K562 (cell line): Measurements from ENCODE around the gene TPPP. TPM values are rescaled to one million over a fixed set of nuclear protein-coding genes. Genes with fewer than 3 reads are reported as not detected.
A peak's percentile ranks its signal among the peaks of the same experiment; 100 is the strongest.

Experiments used
- ATAC-seq: fragments of 200-7000 bp; cut with Tn5 transposase; 3 replicates; pipeline ENCODE4 v1.9.1; 2020; ENCODE audit warnings: moderate library complexity
- BruUV-seq: library from RNA; stranded (reverse); fragments of 400-500 nt; replicated peaks from 2 replicates; lab custom pipeline; 2021; lab: Mats Ljungman, UMichigan
- CTCF ChIA-PET: fragments of 300-600 bp; formaldehyde crosslinking; extraction: SDS; loops from one replicate; lab custom pipeline; 2021; ENCODE audit warnings: low intra/inter-chr PET ratio; lab: Yijun Ruan, JAX
- POLR2A ChIA-PET: fragments of 300-600, 350-650 bp; sonication (Branson Sonifier 250); formaldehyde crosslinking; extraction: SDS; loops from one replicate; lab custom pipeline; 2021; ENCODE audit warnings: antibody characterized with exemption, inconsistent platforms; lab: Yijun Ruan, JAX
- DNase-seq, 4 experiments: peaks; one replicate each; pipeline versions ENCODE4 v3.0.0 to v3.0.0-alpha.2; 2011 to 2018; ENCODE audit warnings: low spot score in 3 of 4, mixed read lengths in 3 of 4; ENCODE audit errors: extremely low read depth in 1 of 4
- FAIRE-seq: peaks from 2 replicates; lab custom pipeline; 2011; peaks lifted over from hg19 to GRCh38; lab: Jason Lieb, UNC
- H2AFZ ChIP-seq: 2 replicates; pipeline ENCODE4 v1.6.0; 2011; ENCODE audit warnings: low read depth, low read length, control low read depth, inconsistent platforms
- H3K27ac ChIP-seq: fragments of 200-600 bp; 3 replicates; pipeline ENCODE4 v1.8.0; 2011; ENCODE audit warnings: low read depth, mild to moderate bottlenecking, control low read depth, inconsistent platforms, low read length, moderate library complexity, mixed read lengths; ENCODE audit errors: extremely low read depth
- H3K27me3 ChIP-seq, 2 experiments: fragments of 300-600 bp in 1 of 2; 2 replicates in 1 of 2; 3 replicates in 1 of 2; pipeline versions ENCODE4 v1.6.0 to v1.8.0; 2011; ENCODE audit warnings: inconsistent platforms in 2 of 2, low read length in 2 of 2, mild to moderate bottlenecking in 1 of 2, mixed read lengths in 1 of 2, moderate library complexity in 1 of 2; ENCODE audit not compliant: control insufficient read depth in 2 of 2, insufficient read depth in 2 of 2
- H3K36me3 ChIP-seq: fragments of 300-600 bp; 3 replicates; pipeline ENCODE4 v1.8.0; 2011; ENCODE audit warnings: mild to moderate bottlenecking, low read length, inconsistent platforms; ENCODE audit not compliant: control insufficient read depth, insufficient read depth
- H3K4me1 ChIP-seq, 2 experiments: fragments of 200-600 bp in 1 of 2; replicated peaks in 1 of 2; 2 replicates in 1 of 2; 3 replicates in 1 of 2; pipeline versions ENCODE4 v1.5.1 to v1.8.0; 2011; ENCODE audit warnings: inconsistent platforms in 2 of 2, low read length in 2 of 2, mild to moderate bottlenecking in 1 of 2, mixed read lengths in 1 of 2, moderate library complexity in 1 of 2; ENCODE audit not compliant: control insufficient read depth in 2 of 2, insufficient read depth in 2 of 2
- H3K4me2 ChIP-seq: 2 replicates; pipeline ENCODE4 v1.6.1; 2011; ENCODE audit warnings: low read length, control low read depth, inconsistent platforms, mixed read lengths; ENCODE audit not compliant: insufficient read depth
- H3K4me3 ChIP-seq: fragments of 200-600 bp; sonication (generic), shearing (Covaris generic); 2 replicates; pipeline ENCODE4 v1.5.1; 2016; ENCODE audit warnings: control low read depth, inconsistent platforms
- H3K79me2 ChIP-seq: fragments of 200-600 bp; 3 replicates; pipeline ENCODE4 v1.8.0; 2011; ENCODE audit warnings: low read length, inconsistent platforms; ENCODE audit not compliant: control insufficient read depth, insufficient read depth
- H3K9ac ChIP-seq, 2 experiments: 2 replicates each; pipeline versions ENCODE4 v1.6.0 to v1.6.1; 2011; ENCODE audit warnings: low read depth in 2 of 2, low read length in 2 of 2, control low read depth in 1 of 2, inconsistent platforms in 1 of 2, mild to moderate bottlenecking in 1 of 2, mixed read lengths in 1 of 2; ENCODE audit not compliant: insufficient read depth in 1 of 2
- H3K9me1 ChIP-seq: one replicate; pipeline ENCODE4 v1.6.0; 2011; ENCODE audit warnings: inconsistent platforms, mild to moderate bottlenecking, low read length, moderate library complexity; ENCODE audit not compliant: control insufficient read depth, insufficient read depth
- H3K9me3 ChIP-seq: replicated peaks from 2 replicates; pipeline ENCODE4 v1.5.1; 2011; ENCODE audit warnings: low read depth, low read length, inconsistent platforms; ENCODE audit not compliant: control insufficient read depth, insufficient read depth
- H4K20me1 ChIP-seq: replicated peaks from 2 replicates; pipeline ENCODE4 v1.6.1; 2011; ENCODE audit warnings: low read length, inconsistent platforms, mixed read lengths; ENCODE audit not compliant: control insufficient read depth, insufficient read depth
- EHMT2 ChIP-seq: fragments of 450-650 bp; IDR thresholded peaks from 2 replicates; pipeline ENCODE4 v1.6.1; 2018; ENCODE audit warnings: antibody characterized with exemption
- KDM5B ChIP-seq: fragments of 200-600 bp; sonication (generic); IDR thresholded peaks from 2 replicates; pipeline ENCODE4 v1.6.1; 2012; ENCODE audit warnings: low read depth, mild to moderate bottlenecking, moderate library complexity, low read length, control low read depth, inconsistent platforms; ENCODE audit not compliant: insufficient replicate concordance
- POLR2G ChIP-seq: fragments of 200-400 bp; formaldehyde crosslinking; IDR thresholded peaks from 2 replicates; pipeline ENCODE4 v1.6.1; 2017; ENCODE audit warnings: low read depth, mild to moderate bottlenecking, antibody characterized with exemption, low read length, moderate library complexity
- RBM14 ChIP-seq: fragments of 200-400 bp; formaldehyde crosslinking; IDR thresholded peaks from 2 replicates; pipeline ENCODE4 v1.6.1; 2018; ENCODE audit warnings: low read depth, mild to moderate bottlenecking, low read length, moderate library complexity, borderline replicate concordance; ENCODE audit not compliant: insufficient read depth
- ZNF445 ChIP-seq: fragments of 250-450 bp; sonication (Bioruptor Pico); IDR thresholded peaks from 2 replicates; pipeline ENCODE4 v1.4.0; 2020; ENCODE audit warnings: low read depth, mild to moderate bottlenecking, moderate library complexity
- WGBS: fragments of 100-300 bp; shearing (Covaris generic); methylation state at CpG from one replicate; pipeline ENCODE4 v1.1.6; 2016; ENCODE audit warnings: low coverage, mixed read lengths; ENCODE audit not compliant: insufficient coverage; ENCODE audit errors: missing lambda C conversion rate; 5-methylcytosine and 5-hydroxymethylcytosine counted together
- in situ Hi-C: fragments of 300-500 bp; cut with MboI; formaldehyde crosslinking; loops from 4 replicates; pipeline ENCODE4 v1.15.0; 2018; ENCODE audit warnings: inconsistent platforms, mixed read lengths
- intact Hi-C: fragments of 100-400 bp; cut with micrococcal nuclease; formaldehyde crosslinking; loops from 2 replicates; pipeline ENCODE4 v1.14.2; 2022
- polyA plus RNA-seq, 8 experiments: library from polyadenylated mRNA; depleted of rRNA in 4 of 8; stranded (reverse) in 5 of 8; unstranded in 3 of 8; fragments of >200 nt; fragmentation: Nextera tagmentation in 2 of 8; fragmentation: Illumina TruSeq in 1 of 8; extraction: Ambion mirVana in 2 of 8; extraction: Trizol in 1 of 8; gene quantifications; 2 replicates each; pipeline versions ENCODE4 v1.2.1 to v1.2.3, GENCODE V29; 2011 to 2014; ENCODE audit warnings: inconsistent platforms in 1 of 8, missing spikeins in 1 of 8
- total RNA-seq, 7 experiments: library from RNA; depleted of rRNA in 6 of 7; stranded (reverse); fragments of >200 nt in 6 of 7; fragmentation: Illumina TruSeq in 2 of 7; extraction: Trizol in 2 of 7; gene quantifications; 2 replicates each; pipeline versions ENCODE4 v1.2.1 to v1.2.3, GENCODE V29; 2011 to 2021; ENCODE audit warnings: low replicate concordance in 1 of 7

Gene TPPP
- total and polyA plus RNA-seq, 9 of the 15 experiments (the other 6 are each of a cell fraction or from before 2014, with no cell fraction given): 0.01 to 0.07 (median 0.03) TPM; not detected in 6

GRCh38 chr5:661891-662750 is 31.0 kb downstream of the TPPP start:
- Histone ChIP-seq H3K27me3 (no peaks in the 10 kb centered on the region), H3K9me1 (no peaks in the 10 kb centered on the region), H3K9me3 (peaks cover 14% of the 10 kb centered on the region), H3K4me2 (no peak overlapping the region), H4K20me1 (no peaks in the 10 kb centered on the region), H3K36me3 (peaks cover 89% of the 10 kb centered on the region), H2AFZ (no peak overlapping the region), H3K27ac (no peak overlapping the region), H3K4me3 (no peak overlapping the region), H3K9ac (no peak overlapping the region), H3K79me2 (no peaks in the 10 kb centered on the region), H3K4me1 (peaks cover 11 to 40% of the 10 kb centered on the region in 2 experiments; a peak in 4 of 5 replicates)
- intact Hi-C loops (no loop called here), in situ Hi-C loops (no loop called here)
- ATAC-seq: no peak
- TF ChIP-seq POLR2G (peak; percentile 21), RBM14 (no peak), ZNF445 (CRISPR knock-in tag) (no peak), EHMT2 (no peak), KDM5B (no peak)
- BruUV-seq: no TSS peak
- no peak for FAIRE-seq
- WGBS: 96% methylated on average over 38 of the region's 53 CpGs
- no peak for DNase-seq
- POLR2A ChIA-PET: no interaction called here
- CTCF ChIA-PET: no interaction called here
